Astrocyte of the hippocampus (primary cell): ENCODE measurements around the gene RFLNA.

Source experiments
- DNase-seq: peaks from one replicate; pipeline ENCODE4 v3.0.0; 2011; ENCODE audit warnings: low read depth, low spot score

Gene RFLNA

GRCh38 chr12:124303579-124304313 is 8.9 kb downstream of the RFLNA start:
- DNase-seq, result no peak

GRCh38 chr12:124304314-124304790 is 9.5 kb downstream of the RFLNA start:
- no peak for DNase-seq

GRCh38 chr12:124305136-124305535 is 10.2 kb downstream of the RFLNA start:
- DNase-seq, result no peak

GRCh38 chr12:124305776-124306685 is 11.1 kb downstream of the RFLNA start:
- DNase-seq, result no peak

- no peak for DNase-seq
These were observed 12.0 kb downstream of the RFLNA start for GRCh38 chr12:124306686-124307555.

- DNase-seq, result no peak
These were observed 12.6 kb downstream of the RFLNA start for GRCh38 chr12:124307556-124307825.

GRCh38 chr12:124308741-124309140 is 13.8 kb downstream of the RFLNA start:
- no peak for DNase-seq

- no peak for DNase-seq
These were observed 14.3 kb downstream of the RFLNA start for GRCh38 chr12:124309231-124309630.

GRCh38 chr12:124309744-124310143 is 14.9 kb downstream of the RFLNA start:
- no peak for DNase-seq

- DNase-seq, result no peak
These were observed 15.3 kb downstream of the RFLNA start for GRCh38 chr12:124310178-124310577.

- no peak for DNase-seq
These were observed 15.9 kb downstream of the RFLNA start for GRCh38 chr12:124310785-124311184.

GRCh38 chr12:124311292-124312109 is 16.6 kb downstream of the RFLNA start:
- DNase-seq, result no peak

- no peak for DNase-seq
These were observed 17.7 kb downstream of the RFLNA start for GRCh38 chr12:124312601-124313000.

- DNase-seq, result no peak
These were observed 19.3 kb downstream of the RFLNA start for GRCh38 chr12:124314207-124314606.

GRCh38 chr12:124314766-124315165 is 19.9 kb downstream of the RFLNA start:
- no peak for DNase-seq

- no peak for DNase-seq
These were observed 20.6 kb downstream of the RFLNA start for GRCh38 chr12:124315372-124316044.

- DNase-seq, result no peak
These were observed 21.5 kb downstream of the RFLNA start for GRCh38 chr12:124316257-124316900.

- no peak for DNase-seq
These were observed 22.5 kb downstream of the RFLNA start for GRCh38 chr12:124317400-124317799.

GRCh38 chr12:124318278-124319020 is 23.6 kb downstream of the RFLNA start:
- DNase-seq, result no peak
